GM04504 (cell line): ENCODE measurements around the gene TRAPPC2B.
A peak's percentile ranks its signal among the peaks of the same experiment; 100 is the strongest.

Experiments used
- DNase-seq: peaks from one replicate; pipeline ENCODE4 v3.0.0-alpha.2; 2012; ENCODE audit warnings: low read depth

Gene TRAPPC2B

DNA sequence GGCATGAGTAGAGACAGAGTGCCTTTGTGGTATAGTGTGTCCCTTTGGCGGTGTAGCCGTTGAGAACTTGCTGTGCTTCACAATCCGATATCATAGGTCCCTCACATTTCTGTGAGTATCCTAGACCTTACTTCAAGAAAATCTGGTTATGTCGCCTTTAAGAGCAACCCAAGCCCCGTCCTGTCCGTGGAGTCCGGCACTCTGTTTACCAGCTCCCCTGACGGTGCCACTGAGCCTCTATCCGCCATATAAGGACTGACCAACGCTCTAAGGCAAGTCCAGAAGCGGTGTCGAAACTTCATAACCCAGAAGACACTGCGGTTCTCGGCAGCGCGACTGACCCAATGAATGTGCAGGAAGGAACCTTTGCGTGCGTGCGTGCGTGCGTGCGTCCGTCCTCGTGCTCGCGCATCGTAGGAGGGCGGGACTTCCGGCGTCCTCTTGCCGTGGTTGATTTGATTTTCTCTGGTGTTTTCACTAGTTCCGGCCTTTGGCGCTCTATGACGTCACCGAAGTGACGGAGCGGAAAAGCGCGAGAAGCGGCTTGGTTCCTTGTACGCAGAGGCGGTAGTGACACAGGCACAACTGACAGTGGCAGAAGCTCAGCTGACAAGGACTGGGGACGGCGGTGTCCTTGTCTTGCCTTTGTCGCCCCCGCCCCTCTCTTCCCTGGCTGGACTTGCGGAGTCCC lies at the start of gene TRAPPC2B, which contains the start of gene ZNF547:
TRAPPC2B (plus strand) TSS at position 555 of the 691 bp plus-strand sequence. CDS start 1,283 bp downstream, outside the sequence.
ZNF547 (plus strand) TSS at position 555 of the 691 bp plus-strand sequence. CDS start 5,005 bp downstream, outside the sequence.
- peak; percentile 99 for DNase-seq

DNA sequence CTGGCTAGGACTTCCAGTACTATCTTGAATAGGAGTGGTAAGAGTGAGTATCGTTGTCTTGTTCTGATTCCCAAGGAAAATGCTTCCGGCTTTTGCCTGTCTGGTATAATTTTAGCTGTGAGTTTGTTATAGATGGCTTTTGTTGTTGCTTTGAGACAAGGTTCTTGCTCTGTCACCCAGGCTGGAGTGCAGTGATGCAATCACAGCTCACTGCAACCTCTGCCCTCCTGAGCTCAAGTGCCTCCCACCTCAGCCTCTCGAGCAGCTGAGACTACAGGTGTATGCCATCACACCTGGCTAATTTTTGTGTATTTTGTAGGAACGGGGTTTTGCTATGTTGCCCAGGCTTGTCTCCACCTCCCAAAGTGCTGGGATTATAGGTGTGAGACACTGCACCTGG lies 49.2 kb upstream of the TRAPPC2B start:
- DNase-seq = no peak

DNA sequence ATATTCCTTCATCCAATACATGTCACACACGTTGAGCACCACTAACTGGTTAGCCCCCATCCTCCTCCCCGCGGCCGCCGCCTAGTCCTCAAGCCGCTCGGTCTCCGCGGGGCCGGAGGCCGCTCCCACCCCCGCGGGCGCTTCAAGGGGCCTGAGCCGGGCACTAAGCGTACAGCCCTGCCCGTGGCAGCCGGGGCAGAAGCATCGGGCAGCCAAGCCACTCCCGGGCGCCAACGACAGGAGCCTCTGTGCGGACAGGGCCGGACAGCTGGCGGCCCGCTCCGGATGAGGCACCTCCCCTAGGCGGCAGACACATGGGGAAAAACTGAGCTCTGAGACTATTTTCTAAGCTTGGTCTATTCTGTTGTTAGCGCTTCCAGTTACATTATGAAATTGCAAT lies 45.8 kb upstream of the TRAPPC2B start:
- no peak for DNase-seq

DNA sequence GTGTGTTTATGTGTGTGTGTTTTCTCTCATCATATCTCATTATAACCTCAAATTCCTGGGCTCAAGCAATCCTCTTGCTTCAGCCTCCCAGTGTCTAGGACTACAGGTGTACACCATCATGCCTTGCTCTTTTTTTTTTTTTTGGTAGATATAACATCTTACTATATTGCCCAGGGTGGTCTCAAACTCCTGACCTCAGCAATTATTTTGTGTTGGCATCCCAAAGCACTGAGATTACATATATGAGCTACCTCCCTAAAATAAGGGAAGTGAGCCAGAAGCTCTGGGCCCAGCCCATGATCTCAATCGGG lies 43.5 kb upstream of the TRAPPC2B start:
- DNase-seq = no peak

DNA sequence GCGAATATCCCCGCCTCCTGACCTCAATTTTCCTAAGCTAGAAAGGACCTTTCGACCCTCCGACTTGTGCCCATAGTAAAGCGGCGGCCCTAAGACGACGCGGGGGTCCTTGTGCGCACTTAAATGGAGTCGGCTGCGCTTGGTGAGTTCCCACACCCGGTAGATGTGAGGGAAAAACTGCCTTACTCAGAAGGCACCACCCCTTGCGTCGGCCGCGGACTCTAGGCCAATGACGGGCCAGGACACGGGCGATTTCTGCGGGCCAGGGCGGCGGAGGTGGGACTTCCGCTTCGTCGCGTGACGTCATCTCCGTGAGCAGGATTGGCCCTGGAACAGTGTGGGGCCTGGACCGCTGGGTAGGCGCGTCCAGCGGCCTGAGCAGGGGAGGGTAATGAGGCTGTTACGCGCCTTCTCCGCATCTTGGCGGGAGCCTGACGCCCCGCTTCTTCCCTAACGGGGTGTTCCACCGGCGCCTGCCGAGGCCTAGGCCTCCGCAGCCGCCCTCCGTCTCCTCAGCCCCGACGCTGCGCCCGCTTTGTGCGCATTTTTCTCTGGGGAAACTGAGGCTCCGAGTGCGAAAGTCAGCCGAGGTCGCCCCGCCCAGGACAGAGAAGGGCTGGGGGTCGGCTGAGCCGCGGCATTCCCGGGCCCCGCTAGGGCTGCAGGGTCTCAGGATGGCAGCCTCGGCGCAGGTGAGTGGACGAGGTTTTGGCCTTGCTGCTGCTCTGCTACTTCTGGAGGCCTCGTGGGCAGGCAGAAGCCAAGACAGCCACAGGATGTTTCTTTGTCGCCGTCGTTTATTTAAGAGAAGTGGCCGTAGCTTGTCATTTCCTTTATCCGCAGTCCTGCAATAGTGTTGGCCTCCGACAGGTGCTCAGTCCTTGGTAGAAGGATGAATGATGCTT lies 42.9 kb upstream of the TRAPPC2B start, which contains the start of gene ZNF543:
ZNF543 (plus strand) TSS at position 293 of the 905 bp plus-strand sequence; CDS start at position 675, 382 bp downstream.
- DNase-seq = peak; percentile 90

DNA sequence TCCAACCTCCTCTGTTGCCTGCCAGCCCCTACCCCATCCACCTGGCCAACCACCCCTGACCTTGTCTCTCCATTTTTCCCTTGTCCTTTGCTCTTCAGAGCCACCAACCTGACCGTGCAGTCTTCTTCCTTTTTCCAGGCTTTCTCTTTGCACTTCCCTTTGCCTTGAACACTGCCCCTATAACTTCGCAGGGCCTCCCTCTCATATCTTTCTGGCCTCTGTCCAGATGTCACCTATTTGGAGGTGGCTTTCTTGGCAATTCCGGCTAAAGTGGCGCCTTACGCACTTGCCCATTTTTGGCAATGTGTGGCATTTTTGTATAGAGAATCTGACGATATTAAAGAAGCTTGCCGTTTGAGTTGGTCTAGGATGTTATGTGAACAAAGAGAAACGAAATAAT lies 42.2 kb upstream of the TRAPPC2B start:
- DNase-seq = no peak

DNA sequence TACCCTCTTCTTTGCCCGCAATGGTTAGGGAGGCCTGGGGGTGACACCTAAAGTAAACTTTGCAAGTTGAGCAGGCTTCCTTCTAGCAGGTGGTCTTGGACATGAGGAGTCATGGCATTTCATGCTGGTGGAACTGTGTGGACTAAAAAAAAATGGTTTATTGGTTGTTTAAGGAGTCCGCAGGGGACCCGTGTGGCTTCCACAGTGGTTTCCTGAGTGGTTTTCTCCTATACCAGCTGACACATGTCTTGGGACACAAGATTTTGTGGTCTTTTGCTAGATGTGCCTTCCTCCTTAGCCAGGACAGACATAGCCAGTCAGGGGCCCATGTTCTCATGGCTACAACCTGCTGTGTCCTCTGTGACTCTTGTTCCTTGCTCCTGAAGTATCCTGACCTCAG lies 41.6 kb upstream of the TRAPPC2B start:
- no peak for DNase-seq

DNA sequence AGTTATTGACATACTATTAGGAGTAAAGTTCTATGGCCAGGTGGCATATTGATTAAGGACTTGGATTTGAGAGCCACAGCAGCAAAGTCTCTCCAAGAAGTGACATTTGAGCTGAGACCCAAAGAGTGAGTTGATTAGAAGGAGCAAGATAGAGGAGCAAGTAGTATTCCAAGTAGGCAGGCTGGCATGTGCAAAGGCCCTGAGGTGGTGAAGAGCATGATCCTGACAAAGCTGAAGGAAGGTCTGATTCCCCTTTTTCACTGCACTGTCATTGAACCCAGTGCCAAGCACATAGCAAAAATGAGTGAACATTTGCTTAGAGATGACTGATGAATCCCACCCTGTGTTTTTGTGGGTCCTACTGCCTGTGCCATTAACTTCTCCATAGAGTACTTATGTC lies 38.4 kb upstream of the TRAPPC2B start:
- no peak for DNase-seq

DNA sequence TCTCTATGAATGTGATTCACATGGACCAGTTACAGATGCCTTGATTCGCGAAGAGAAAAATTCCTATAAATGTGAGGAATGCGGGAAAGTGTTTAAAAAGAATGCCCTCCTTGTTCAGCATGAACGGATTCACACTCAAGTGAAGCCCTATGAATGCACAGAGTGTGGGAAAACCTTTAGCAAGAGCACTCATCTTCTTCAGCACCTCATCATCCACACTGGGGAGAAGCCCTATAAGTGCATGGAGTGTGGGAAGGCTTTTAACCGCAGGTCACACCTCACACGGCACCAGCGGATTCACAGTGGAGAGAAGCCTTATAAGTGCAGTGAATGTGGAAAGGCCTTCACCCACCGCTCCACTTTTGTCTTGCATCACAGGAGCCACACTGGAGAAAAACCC lies 35.4 kb upstream of the TRAPPC2B start:
- no peak for DNase-seq

DNA sequence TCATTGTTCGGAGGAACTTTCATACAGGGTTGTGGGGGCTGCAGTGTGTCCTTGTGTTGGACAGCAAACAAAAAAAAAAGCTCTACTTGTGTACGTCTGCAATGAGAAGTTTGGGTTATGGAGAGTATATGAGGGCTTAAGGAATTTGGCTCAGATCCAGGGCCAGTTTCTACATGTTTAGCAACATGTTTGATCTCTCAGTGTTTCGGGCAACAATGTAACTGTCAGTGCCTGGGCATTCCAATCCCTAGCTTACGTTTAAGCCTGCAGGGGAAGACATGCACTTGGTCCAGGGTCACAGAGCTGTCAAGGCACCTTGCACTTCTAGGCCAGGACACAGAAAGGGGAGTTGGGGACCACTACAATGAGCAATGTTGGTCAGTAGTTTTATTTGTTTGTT lies 29.2 kb upstream of the TRAPPC2B start:
- DNase-seq = no peak

DNA sequence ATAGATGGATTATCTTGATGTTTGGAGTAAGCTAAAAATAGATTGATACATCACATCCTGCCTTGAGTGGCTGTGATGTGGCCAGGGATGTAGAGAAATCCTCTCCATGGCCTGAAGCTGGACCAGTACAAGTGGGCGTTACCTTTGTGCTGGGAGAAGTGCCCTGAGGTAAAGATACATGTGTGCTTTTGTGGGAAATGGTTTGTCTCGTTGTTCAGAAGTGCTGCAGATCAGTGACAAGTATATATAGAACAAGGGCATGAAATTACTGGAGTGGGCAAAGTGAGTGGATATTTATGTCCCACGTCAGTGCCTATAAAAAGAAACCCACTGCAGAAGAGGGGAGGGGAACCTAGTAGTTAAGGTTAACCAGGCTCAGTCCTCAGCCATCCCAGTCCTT lies 24.5 kb upstream of the TRAPPC2B start:
- DNase-seq = no peak

DNA sequence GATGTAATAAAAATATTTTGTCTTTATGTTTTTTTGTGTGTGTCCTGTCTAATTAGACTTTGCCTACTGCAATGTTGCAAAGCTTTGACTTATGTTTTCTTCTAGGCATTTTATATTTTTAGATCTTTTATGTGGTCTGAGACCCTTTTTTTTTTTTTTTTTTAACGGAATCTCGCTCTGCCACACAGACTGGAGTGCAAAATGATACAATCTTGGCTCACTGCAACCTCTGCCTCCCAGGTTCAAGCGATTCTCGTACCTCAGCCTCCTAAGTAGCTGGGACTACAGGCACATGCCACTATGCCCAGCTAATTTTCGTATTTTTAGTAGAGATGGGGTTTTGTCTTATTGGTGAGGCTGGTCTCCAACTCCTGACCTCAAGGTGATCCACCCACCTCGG lies 20.8 kb upstream of the TRAPPC2B start:
- DNase-seq = no peak

DNA sequence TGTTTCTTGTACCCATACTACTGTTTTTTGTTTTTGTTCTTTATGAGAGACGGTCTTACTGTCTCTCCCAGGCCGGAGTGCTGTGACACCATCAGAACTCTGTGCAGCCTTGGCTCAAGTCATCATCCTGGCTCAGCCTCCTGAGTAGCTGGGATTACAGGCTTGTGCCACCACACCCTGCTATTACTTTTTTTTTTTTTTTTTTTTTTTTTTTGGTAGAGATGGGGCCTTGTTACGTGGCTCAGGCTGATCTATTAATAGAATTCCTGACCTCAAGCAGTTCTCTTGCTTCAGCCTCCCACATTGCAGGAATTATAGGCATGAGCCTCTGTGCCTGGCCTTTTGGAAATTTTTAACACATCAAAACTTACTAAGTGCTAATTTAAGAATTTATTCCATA lies 15.2 kb upstream of the TRAPPC2B start:
- peak; percentile 27 for DNase-seq

DNA sequence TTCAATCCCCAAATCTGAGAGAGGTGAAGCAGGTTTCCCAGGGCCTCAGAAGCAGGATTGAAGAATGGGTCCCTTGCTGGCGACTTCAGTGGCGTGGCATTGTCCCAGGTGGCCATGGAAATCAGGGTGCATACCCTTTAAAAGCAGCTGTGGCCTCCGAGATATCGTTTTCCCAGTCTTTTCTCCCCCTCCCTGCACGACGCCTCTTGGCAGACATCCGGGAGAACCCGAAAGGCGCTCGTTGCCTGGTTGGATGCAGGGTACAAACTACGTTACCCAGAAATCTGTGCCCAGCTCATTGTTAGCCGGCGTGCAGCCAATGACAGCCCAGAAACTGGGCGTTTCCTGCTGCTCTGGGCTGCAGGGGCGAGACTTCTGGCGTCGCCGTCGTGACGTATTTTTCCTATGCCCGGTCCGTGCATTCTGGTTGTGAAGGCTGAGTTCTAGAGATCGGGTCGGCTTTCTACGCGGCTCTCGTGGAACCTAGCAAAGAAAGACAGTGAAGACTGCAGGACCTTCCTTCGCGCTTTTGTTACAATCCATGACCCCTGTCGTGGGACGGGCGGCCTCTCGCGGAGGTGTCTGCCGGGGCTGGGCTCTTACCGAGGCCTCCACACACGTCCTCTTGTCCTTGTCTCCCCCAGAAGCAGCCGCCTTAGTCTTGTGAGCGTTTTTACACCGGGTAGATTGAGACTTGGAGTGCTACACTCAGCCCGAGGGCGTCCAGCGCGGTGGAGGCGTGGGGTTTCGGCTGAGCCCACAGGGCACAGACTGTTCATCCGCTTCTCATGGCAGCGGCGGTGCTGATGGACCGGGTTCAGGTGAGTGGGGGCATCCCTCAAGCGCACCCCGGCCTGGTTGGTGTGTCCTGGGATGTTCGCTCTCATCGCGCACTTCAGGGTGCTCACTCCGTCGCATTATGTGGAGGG lies 12.2 kb upstream of the TRAPPC2B start, which contains the start of gene ZNF304:
ZNF304 (plus strand) TSS at position 395 of the 929 bp plus-strand sequence; CDS start at position 789, 394 bp downstream.
- peak; percentile 88 for DNase-seq

DNA sequence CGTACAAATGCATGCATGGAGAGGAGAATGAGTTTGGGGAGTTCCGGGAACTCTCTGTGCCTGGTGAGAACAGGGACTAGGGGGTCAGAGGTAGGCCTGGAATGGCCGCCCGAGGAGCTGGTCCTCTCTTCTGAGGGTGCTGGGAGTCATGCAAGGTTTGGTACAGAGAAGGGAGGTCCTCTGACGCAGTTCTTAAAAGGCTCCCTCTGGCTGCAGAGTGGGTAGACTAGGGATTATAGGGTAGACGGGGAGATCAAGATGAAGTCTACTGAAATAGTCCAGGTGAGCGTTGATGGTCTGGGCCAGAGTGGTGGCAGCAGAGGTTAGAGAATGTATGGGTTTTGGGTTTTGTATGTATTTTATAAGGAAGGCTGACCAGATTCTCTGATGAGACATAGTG lies 11.5 kb upstream of the TRAPPC2B start:
- DNase-seq = no peak

DNA sequence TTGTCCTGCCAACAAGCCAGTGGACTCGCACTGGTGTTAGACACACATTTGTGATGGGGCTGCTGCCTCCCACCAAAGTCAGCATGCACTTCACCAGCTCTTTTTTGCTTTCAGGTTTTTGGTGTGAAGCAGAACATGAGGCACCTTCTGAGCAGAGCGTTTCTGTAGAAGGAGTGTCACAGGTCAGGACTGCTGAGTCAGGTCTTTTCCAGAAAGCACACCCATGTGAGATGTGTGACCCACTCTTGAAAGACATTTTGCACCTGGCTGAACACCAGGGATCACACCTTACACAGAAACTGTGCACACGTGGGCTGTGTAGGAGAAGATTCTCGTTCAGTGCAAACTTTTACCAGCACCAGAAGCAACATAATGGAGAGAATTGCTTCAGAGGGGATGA lies 7.4 kb upstream of the TRAPPC2B start:
- no peak for DNase-seq

DNA sequence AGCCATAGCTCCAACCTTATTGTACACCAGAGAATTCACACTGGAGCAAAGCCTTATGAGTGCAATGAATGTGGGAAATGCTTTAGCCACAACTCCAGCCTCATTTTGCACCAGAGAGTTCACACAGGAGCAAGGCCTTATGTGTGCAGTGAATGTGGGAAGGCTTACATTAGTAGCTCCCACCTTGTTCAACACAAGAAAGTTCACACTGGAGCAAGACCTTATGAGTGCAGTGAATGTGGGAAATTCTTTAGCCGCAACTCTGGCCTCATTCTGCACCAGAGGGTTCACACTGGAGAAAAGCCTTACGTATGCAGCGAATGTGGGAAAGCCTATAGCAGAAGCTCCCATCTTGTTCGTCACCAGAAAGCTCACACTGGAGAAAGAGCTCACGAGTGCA lies 5.9 kb upstream of the TRAPPC2B start:
- DNase-seq = no peak

DNA sequence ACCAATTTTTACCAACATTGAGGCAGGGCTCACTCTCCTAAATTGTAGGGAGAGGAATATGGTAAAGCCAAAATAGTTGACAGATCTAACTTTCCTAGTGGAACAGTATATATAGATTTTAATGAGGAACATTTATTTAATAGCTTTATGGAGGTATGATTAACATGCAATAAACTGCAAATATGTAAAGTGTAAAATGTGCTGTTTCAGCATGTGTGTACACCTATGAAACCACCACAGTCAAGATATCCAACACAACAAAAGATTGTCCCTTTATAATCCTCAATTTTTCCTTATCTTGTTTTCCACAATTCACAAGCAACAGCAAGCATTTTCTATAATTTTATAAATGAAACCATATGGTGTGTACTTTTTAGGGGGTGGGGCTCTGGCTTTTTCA lies 4.1 kb upstream of the TRAPPC2B start:
- DNase-seq = no peak

DNA sequence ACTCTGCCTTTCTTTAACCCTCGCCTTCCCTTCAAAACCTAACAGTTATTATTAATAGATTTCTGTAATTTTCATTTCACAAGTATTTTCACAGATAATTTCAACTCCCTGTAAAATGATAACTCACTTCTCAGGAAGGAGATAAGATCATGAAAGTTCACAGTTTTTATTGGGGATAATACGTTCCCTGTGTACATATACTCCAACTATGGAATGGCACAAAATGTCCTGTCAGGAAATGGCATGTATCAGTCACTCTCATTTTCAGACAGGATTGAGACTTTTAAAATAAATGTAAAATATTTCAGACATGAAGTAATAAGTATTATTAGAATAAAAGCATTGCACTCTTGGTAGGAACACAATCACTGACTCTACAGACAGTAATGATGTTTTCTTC lies 932 bp upstream of the TRAPPC2B start:
- no peak for DNase-seq

DNA sequence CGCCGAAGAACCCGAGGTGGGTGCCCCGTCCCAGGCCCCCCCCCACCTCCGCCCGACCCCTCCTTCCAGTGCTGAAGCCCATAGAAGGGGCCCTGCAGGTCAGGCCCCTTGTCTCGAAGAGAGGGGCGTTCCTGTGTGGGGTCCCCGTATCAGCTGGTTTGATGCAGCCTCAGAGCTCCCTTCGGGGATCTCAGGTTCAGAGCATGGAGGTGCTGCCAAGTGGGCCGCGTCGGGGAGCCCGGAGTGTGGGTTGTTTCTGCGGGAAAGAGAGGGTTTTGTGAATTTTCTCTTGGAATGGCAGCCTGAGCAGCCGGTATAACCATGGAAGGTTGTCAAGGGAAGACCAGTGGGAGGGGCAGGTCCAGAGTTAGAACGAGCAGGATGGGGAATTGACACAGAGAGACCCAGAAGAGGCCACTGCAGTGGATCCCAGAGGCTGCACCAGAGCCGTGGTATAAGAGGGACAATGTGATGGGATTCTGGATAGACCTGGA lies 384 bp downstream of the TRAPPC2B start:
- DNase-seq = no peak

DNA sequence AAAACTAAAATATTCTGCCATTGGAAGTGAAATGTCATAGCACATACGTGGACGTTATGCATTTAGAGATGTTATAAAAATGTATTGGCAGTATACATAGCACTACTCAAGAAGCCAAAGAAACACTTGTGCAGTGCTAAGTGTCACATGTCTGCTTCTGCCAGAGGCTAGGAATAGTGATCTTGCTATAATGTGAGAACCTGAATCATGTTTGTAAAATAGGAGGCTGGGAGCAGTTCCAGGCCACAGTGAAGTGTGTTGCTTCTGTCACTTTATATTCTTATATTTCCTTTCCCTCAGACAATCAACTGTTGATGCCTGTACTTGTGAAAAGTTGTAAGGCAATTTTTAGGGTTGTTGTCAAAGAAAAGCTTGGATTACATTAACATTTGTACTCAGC lies 3.4 kb downstream of the TRAPPC2B start:
- DNase-seq = no peak

DNA sequence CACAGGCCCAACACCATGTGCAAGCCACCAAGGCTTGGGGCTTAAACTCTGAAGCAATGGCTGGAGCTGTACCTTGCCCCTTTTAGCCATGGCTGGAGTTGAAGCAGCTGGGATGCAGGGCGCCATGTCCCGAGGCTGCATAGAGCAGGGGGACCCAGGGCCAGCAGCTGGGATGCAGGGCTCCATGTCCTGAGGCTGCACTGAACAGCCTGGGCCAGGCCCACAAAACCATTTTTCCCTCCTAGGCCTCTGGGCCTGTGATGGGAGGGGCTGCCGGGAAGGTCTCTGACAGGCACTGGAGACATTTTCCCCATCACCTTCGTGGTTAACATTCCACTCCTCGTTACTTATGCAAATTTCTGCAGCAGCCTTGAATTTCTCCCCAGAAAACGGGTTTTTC lies 10.8 kb downstream of the TRAPPC2B start:
- no peak for DNase-seq
